Muscle of back (tissue), 13 donors: ENCODE measurements around the gene NRARP. TPM values are rescaled to one million over a fixed set of nuclear protein-coding genes. Genes with fewer than 3 reads are reported as not detected.
A peak's percentile ranks its signal among the peaks of the same experiment; 100 is the strongest.
"Not testable (repeated sequence)": the region's sequence is repeated elsewhere in the genome, so short reads cannot be mapped to it uniquely, and the experiment has no call there.

Experiments
- DNase-seq, 3 donors: peaks; one replicate each; pipeline versions ENCODE4 v3.0.0 to v3.0.0-alpha.2; 2013
- long read RNA-seq, 9 donors: transcript quantifications; one replicate each; lab custom pipeline, GENCODE V29; 2026
- polyA plus RNA-seq, 10 donors: library from polyadenylated mRNA; unstranded; fragments of 120-200 nt; gene quantifications; one replicate each; pipeline ENCODE4 v1.2.1, GENCODE V29; 2013; ENCODE audit not compliant: insufficient read length in 10 of 10

The NRARP gene
- 1 to 10 TPM; 2.9 to 7.5 (median 4.8) TPM for polyA plus RNA-seq
- long read RNA-seq, donor 1, partial matches to known transcripts = 0 of 4 reads
- long read RNA-seq, donor 1, other reads (novel, unspliced or antisense) = 0 of 4 reads
- long read RNA-seq, donor 2, transcript NRARP-201 (1 exons, 1,770 nt) = major isoform, 5 of 5 reads
- long read RNA-seq, donor 2, partial matches to known transcripts = 0 of 5 reads
- long read RNA-seq, donor 2, other reads (novel, unspliced or antisense) = 0 of 5 reads
- long read RNA-seq, donor 3 = 0 reads
- long read RNA-seq, donor 4, transcript NRARP-201 (1 exons, 1,770 nt) = major isoform, 7 of 7 reads
- long read RNA-seq, donor 4, partial matches to known transcripts = 0 of 7 reads
- long read RNA-seq, donor 4, other reads (novel, unspliced or antisense) = 0 of 7 reads
- long read RNA-seq, donor 5, transcript NRARP-201 (1 exons, 1,770 nt) = major isoform, 10 of 10 reads
- long read RNA-seq, donor 5, partial matches to known transcripts = 0 of 10 reads
- long read RNA-seq, donor 5, other reads (novel, unspliced or antisense) = 0 of 10 reads
- long read RNA-seq, donor 6, partial matches to known transcripts = 0 of 3 reads
- long read RNA-seq, donor 6, other reads (novel, unspliced or antisense) = 0 of 3 reads
- long read RNA-seq, donor 7, partial matches to known transcripts = 0 of 4 reads
- long read RNA-seq, donor 7, other reads (novel, unspliced or antisense) = 0 of 4 reads
- long read RNA-seq, donor 8, transcript NRARP-201 (1 exons, 1,770 nt) = major isoform, 6 of 6 reads
- long read RNA-seq, donor 8, partial matches to known transcripts = 0 of 6 reads
- long read RNA-seq, donor 8, other reads (novel, unspliced or antisense) = 0 of 6 reads
- long read RNA-seq, donor 9 = 0 reads

- DNase-seq = peak; percentile 78 to 89 (median 88)
These were observed at the start of gene NRARP for GRCh38 chr9:137302118-137302448. Gene NRARP, minus strand, starts transcription at chr9:137302271. Its CDS starts 343 bp downstream, at chr9:137301928.

- DNase-seq = no peak
These were observed 48.9 kb upstream of the NRARP start for GRCh38 chr9:137350696-137351584.

DNA sequence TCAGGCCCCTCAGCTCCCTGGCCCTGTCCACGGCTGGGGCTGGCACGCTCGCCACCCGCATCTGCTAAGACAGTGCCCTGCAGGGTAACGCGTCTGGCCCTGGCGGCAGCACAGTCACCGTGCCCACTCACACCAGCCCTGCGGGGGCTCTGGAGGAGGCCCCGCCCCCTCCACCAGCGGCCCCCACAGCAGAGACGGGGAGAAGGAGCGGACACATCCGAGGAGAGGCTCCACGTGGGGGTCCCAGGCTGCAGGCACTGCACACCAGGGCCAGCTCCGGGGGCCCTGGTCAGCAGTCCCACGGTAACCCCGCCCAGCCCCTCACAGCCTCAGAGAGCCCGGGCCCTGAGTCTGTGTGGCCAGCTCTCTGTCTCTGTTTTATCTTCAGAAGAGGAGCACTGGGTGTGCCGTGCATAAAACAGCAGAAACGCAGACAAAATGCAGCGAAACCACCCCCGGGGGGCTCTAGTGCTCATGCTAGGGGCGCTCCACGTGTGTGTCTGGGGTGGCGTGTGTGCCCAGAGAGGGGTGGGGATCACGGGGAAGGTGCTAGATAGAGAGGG lies 47.5 kb upstream of the NRARP start:
- DNase-seq = no peak

DNA sequence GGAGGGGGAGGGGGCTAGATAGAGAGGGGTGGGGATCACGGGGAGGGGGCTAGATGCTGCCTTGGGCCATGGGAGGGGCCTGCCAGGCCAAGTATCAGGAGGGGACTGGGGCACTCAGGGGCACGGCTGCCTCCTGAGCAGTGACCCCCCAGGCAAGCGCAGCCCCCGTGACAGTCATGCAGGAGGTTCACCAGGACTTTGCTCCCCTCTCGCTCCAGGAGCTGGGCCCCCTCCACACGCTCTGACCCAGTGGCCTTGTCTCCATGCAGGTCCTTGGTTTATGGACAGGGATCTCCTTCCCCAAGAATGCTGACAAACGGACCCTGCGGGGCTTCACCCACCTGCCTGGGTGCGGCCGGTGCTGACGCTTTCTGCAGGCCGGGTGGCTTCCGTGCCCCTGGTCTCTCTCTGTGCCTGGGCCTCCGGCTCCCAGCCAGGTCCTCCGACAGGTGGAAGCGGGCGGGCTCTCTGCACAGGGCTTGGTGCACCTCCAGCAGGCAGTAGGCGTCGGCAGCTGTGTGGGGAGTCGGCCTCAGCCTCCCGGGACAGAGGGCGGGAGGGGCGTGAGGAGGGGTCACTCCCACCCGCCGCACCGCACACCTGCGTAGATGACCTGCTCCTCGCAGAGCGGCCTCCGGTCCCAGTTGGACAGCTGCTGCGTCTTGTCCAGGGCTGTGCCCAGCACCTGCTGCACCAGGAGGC lies 46.8 kb upstream of the NRARP start:
- DNase-seq = no peak

- no peak for DNase-seq
These were observed 45.9 kb upstream of the NRARP start for GRCh38 chr9:137347928-137348327.

- no peak for DNase-seq
These were observed 40.4 kb upstream of the NRARP start for GRCh38 chr9:137342482-137342881.

GRCh38 chr9:137341227-137341626 lies 39.2 kb upstream of the NRARP start:
- no peak for DNase-seq

DNA sequence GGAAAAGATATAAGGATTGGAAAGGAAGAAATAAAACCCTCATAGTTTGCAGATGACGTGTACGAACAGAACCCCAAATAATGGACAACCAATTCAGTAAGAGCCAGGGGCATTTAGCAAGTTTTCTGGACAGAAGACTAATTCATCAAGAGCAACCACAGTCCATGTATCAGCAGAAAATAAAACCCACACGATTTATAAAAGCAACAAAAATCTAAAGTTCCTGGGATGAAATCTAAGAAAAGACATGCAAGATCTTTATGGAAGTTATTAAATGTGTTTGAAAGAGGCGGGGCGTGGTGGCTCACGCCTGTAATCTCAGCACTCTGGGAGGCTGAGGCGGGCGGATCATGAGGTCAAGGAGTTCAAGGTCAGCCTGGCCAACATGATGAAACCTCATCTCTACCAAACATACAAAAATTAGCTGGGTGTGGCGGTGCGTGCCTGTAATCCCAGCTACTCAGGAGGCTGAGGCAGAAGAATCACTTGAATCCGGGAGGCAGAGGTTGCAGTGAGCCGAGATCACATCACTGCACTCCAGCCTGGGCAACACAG lies 37.9 kb upstream of the NRARP start:
- DNase-seq = not testable (repeated sequence)

DNA sequence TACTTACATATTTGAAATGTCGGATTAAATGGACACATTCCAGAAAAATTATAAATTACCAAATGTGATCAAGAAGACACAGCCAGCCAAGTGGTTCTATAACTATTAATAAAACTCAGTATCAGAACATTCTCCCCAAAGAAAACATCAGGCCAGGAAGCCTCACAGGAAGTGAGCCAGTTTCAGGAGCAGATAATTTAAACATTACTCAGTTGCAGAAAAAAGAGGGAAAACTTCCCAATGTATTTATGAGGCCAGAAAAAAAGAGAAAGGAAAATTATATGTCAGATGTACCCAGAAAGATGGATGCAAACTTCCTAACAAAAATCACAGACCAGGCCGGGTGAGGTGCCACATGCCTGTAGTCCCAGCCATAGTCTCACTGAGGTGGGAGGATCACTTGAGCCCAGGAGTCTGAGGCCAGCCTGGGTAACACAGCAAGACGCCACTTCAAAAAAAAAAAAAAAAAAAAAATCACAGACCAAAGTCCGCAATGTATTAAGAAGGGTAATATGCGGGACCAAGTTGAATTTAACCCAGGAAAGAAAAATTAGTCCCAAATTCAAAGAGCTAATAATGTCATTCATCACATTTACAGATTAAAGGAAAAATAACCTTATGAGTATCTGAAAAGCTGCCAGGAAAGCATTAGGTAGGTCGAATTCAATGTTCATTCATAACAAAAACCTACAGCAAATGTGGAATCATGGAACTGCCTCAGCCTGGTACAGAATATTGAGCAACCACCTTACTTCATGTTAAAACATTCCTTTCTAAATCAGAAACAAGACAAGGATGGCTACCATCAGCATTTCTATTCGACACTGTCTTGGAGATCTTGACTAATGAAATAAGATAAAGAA lies 37.2 kb upstream of the NRARP start:
- no peak for DNase-seq

- no peak for DNase-seq
These were observed 34.7 kb upstream of the NRARP start for GRCh38 chr9:137336735-137337134.

- DNase-seq = no peak
These were observed 31.1 kb upstream of the NRARP start for GRCh38 chr9:137333016-137333671.

GRCh38 chr9:137331929-137332328 lies 29.9 kb upstream of the NRARP start:
- no peak for DNase-seq

DNA sequence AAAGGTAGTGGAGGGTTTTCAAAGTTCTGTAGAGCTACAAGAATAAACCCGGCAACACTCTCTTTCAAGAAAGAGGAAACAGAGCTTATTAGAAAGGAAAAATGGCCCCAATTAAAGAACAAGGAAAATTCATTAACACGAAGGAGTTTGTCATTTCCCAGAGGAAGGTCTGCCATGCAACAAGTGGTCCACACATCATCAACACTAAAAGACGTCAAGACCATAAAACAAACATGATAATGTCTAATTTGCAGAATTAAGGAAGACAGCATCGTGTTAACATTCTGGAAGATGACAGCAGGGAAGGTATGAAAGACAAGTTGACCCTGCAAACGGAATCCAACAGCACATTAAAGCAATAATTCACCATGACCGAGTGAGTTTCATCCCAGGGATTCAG lies 28.6 kb upstream of the NRARP start:
- no peak for DNase-seq

- not testable (repeated sequence) for DNase-seq
These were observed 27.5 kb upstream of the NRARP start for GRCh38 chr9:137329590-137329989.

GRCh38 chr9:137327641-137328550 lies 25.8 kb upstream of the NRARP start:
- peak in 1 of 3 donors; percentile 48 for DNase-seq

- DNase-seq = peak in 1 of 3 donors; percentile 26
These were observed 24.5 kb upstream of the NRARP start for GRCh38 chr9:137326445-137327065.

DNA sequence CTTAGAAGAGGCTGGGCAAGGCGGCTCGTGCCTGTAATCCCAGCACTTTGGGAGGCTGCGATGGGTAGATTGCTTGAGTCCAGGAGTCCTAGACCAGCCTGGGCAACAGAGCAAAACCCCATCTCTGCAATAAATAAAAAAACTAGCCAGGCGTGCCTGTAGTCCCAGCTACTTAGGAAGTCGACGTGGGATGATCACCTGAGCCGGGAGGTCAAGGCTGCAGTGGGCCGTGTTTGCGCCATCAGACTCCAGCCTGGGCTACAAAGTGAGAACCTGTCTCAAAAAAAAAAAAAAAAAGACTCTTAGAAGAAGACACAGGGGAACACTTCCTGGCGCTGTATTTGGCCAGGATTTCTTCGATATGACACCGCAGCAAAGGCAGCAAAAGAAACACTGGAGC lies 23.7 kb upstream of the NRARP start:
- no peak for DNase-seq
